Vein endothelial cell (primary cell): ENCODE results near the gene CLRN2. TPM values are rescaled to one million over a fixed set of nuclear protein-coding genes. Genes with fewer than 3 reads are reported as not detected.

Experiments used
- total RNA-seq: library from RNA; depleted of rRNA; stranded (reverse); fragments of >200 nt; gene quantifications from 2 replicates; pipeline ENCODE4 v1.2.3, GENCODE V29; 2012

CLRN2 gene
- total RNA-seq, result not detected in 2 replicates

GRCh38 chr4:17514865-17515264 is at the start of gene CLRN2:
TSS of gene CLRN2 (plus strand) at chr4:17515165. CDS start at chr4:17515267, 102 bp downstream.

GRCh38 chr4:17511950-17512795 is 2.8 kb upstream of the CLRN2 start, which contains the start of gene QDPR:
TSS of gene QDPR (minus strand) at chr4:17512090. CDS start at chr4:17512054, 36 bp downstream.

Other genes with a start within 250 kb of the CLRN2 start
- gene QDPR, start 3.1 kb upstream of the CLRN2 start, total RNA-seq, result 11.8 and 16.8 TPM in 2 replicates
- gene LAP3, start 62.0 kb downstream of the CLRN2 start, total RNA-seq, result 169 and 178 TPM in 2 replicates
- gene MED28, start 99.5 kb downstream of the CLRN2 start, total RNA-seq, result 11.9 and 13.1 TPM in 2 replicates